Measurements from ENCODE around the gene CCNK.

The CCNK gene

GRCh38 chr14:99503848-99504453 lies 22.7 kb downstream of the CCNK start:
- DNase-seq (ENCODE audit: insufficient read length, low spot score) (no peak), FAIRE-seq (no peak)

DNA sequence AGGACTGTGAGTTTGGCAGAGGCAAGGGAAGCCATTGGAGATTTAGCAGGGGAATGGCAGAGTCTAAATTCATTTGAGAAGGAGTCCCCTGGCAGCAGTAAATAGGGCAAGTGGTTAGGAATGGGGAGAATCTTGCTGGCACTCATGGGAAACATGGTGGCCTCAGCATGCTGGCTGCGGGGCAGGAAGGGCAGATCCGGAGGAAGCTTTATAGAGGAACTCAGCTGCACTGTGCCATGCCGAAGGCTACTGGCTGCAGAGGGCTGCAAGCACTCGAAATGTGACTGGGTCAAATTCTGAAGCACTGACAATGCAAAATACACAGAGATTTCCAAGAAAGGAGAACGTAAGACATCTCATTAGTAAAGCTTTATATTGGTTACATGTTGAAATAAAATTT lies 23.9 kb downstream of the CCNK start:
- DNase-seq (ENCODE audit: insufficient read length, low spot score) (no peak), FAIRE-seq (no peak)

DNA sequence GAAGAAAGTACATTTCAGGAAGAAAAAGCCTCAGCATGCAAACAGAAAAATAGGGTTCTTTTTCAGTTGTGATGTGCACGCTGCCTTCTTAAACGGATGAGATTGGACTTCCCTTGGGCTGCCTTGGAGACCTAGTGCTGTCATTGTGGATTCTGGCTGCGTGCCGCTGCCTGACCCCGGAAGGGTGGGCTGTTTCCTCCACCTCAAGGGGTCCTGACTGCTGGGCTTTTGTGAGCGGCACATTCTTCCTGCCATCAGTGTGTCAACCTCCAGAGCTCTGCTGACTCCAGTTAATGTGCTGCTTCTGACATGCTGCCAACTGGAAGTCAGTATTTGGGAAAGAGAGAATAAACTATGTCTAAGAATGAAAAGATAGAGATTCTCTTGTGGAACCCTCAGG lies 25.1 kb downstream of the CCNK start:
- FAIRE-seq, result no peak
- no peak for DNase-seq (ENCODE audit: insufficient read length, low spot score)

DNA sequence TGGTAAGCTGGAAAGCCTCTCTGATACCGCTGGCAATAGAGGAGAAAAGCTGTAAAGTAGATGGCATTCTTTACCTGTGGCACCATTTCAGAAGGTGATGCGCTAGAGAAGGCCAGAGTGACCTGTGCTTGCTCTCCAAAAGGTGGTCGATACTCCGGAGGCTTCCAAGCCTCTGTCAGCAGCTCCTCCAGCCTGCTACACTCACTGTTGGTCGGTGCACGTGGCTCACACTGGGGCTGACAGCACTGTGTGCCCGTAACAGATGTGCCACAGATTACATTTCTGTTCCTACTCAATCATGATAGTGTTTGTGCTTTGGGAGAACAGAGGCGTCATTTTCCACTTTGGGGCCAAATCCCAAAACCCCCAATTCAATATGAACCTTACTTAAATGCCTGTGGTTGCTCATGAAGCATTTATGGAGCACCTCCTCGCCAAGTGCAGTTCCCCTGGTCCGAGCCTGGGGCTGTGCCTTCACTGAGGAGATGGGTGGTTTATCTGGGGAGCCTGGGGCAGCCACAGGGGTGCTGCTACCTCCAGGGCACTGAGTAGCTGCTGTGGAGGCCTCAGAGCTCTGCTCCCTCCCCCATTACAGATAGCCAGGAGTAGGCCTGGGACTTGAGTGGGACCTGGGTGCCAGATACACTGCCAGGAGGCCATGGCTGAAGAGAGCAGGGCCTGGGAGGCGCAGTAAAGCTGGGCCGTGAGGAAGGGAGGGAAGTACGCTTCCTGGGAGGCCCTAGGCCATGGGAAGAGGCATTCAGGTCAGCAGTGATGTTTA lies 26.8 kb downstream of the CCNK start:
- no peak for DNase-seq (ENCODE audit: insufficient read length, low spot score)
- FAIRE-seq, result no peak

GRCh38 chr14:99508896-99509629 lies 27.9 kb downstream of the CCNK start:
- no peak for FAIRE-seq
- DNase-seq (ENCODE audit: insufficient read length, low spot score), result no peak

GRCh38 chr14:99509871-99510555 lies 28.8 kb downstream of the CCNK start:
- FAIRE-seq, result no peak
- no peak for DNase-seq (ENCODE audit: insufficient read length, low spot score)

DNA sequence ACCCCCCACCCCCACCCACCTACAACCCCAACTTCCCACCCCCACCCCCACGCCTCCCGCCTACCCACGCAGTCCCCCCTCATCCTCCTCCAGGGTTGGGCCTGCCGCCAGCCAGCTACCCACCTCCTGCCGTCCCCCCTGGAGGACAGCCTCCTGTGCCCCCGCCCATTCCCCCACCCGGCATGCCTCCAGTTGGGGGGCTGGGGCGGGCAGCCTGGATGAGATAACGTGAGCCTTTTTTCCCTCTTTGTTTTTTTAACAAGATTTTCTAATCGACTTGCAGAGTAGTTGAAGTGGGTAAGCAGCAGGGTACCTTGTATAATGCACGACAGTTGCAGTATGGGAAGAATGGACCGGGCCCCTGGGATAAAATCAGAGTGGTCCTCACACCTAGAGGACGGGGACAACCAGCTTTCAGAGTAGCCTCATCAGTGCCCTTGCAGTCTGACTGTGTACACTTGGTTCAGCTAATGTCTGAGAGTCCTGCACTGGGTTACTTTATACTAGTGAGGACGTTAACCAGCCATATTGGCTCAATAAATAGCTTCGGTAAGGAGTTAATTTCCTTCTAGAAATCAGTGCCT lies 29.4 kb downstream of the CCNK start:
- DNase-seq (ENCODE audit: insufficient read length, low spot score) (no peak), FAIRE-seq (no peak)

DNA sequence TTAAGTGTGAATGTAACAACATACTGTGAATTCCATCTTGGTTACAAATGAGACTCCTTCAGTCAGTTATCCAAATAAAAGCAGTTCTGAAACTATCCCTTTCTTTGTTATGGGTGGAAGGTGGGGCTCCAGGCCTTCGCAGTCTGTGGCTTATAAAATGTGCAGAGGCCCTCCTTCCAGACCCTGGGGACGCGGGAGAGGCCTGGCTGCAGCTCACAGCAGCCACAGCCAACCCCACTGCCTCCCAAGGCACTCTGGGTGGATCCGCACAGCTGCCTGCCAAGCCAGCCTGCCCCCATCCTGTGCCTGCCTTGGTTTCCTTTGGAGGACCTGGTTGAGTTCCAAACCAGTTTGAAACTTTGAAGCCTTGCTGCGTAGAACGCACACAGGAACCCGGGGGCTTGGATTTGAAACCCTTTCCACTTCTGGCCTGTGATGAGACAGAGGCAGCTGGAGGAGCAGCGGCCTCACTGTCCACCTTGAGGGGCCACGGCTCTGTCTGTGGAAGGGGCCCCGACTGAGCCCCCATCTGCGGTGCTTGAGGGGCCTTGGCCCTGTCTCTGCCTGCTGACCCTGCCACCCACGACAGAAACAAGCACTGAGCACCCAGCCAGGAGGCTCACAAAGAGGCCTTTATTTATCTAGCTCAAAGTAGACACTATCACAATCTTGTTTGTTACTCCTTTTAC lies 30.4 kb downstream of the CCNK start:
- DNase-seq (ENCODE audit: insufficient read length, low spot score), result no peak

GRCh38 chr14:99512110-99512449 lies 30.9 kb downstream of the CCNK start:
- DNase-seq (ENCODE audit: insufficient read length, low spot score) (no peak), FAIRE-seq (no peak)

More for the DNA sequence above, 30.4 kb downstream of the CCNK start:
- FAIRE-seq, result no peak

DNA sequence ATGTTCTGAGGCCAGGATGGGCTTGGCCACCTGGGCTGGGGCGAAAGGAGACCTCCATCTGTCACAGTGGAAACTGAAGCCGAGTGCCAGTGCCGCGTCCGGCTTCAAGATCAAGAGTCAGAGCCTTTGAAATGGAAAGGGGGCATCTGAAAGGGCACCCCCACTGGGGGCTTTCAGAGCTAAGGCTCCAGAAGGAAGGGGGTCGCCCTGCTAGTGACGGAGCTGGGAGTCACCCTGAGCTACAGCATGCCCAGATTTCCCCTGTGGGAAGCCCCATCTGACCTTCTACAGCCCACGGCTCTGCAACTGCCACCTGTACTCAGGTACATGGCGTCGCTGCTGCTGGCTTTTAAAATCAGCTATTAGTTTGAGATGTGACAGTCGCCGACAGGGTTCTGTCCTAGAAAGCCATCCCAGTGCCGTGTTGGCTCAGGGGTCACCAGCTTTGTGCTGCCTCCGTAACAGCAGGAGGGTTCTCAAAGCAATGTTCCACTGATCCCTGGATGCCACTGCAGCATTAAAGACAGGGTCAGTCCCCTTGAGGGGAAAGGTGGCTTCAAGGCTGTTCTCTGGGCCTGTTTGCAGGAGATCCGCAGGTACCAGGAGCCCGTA lies 31.5 kb downstream of the CCNK start:
- FAIRE-seq (no peak), DNase-seq (ENCODE audit: insufficient read length, low spot score) (no peak)

GRCh38 chr14:99513183-99513694 lies 32.0 kb downstream of the CCNK start:
- no peak for FAIRE-seq

GRCh38 chr14:99513946-99514551 lies 32.8 kb downstream of the CCNK start:
- DNase-seq (ENCODE audit: insufficient read length, low spot score), result no peak
- no peak for FAIRE-seq

More at GRCh38 chr14:99513183-99513694, 32.0 kb downstream of the CCNK start:
- DNase-seq (ENCODE audit: insufficient read length, low spot score), result no peak

- DNase-seq (ENCODE audit: insufficient read length, low spot score), result no peak
Observed at GRCh38 chr14:99514552-99515300, 33.5 kb downstream of the CCNK start.

GRCh38 chr14:99515301-99516155 lies 34.3 kb downstream of the CCNK start:
- no peak for DNase-seq (ENCODE audit: insufficient read length, low spot score)
- no peak for FAIRE-seq

More at GRCh38 chr14:99514552-99515300, 33.5 kb downstream of the CCNK start:
- no peak for FAIRE-seq

DNA sequence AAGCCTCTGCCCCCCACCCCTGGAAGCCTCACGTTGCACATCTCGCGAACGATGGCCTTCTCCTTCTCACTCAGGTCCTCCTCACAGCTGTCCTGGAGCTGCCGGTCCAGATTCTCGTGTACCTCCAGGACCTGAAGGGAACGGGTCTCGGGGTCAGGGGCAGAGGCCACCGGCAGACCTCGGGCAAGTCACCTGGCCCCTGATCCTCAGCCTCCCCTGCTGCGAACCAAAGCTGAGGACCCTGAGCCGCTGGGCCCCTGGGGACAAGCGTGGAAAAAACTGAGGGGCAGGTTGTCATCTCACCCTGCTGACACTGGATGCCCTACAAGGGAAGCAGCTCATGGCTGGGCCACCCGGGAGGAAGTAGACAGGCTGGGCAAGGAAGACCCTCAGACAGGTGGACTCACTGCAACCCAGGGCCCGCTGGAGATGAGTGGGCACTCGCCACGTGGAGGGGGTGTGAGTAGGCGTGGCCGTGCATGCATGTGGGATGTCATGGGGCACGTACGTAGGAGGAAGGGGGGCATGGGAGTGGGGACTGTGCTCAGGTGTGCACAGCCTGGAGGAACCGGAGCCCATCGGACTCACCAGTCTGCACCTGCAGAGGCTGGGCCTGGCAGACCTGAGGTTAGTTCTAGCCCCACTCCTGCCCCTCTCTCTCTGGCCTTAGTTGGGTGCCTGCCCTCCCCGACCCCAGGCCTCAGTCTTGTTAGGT lies 35.1 kb downstream of the CCNK start:
- FAIRE-seq, result no peak
- DNase-seq (ENCODE audit: insufficient read length, low spot score), result no peak

GRCh38 chr14:99516871-99517642 lies 35.8 kb downstream of the CCNK start:
- FAIRE-seq (no peak), DNase-seq (ENCODE audit: insufficient read length, low spot score) (no peak)

Measured in GM19239 (cell line).